K562 (cell line): Measurements from ENCODE around the gene TACC3. TPM values are rescaled to one million over a fixed set of nuclear protein-coding genes. Genes with fewer than 3 reads are reported as not detected.

Experiments used
- AFF4 ChIP-seq: sonication (generic); formaldehyde crosslinking; IDR thresholded peaks from 2 replicates; pipeline ENCODE4 v1.8.0; 2023; ENCODE audit warnings: mild to moderate bottlenecking, missing genetic modification reagents
- BRD9 ChIP-seq: fragments of 450-650 bp; IDR thresholded peaks from 2 replicates; pipeline ENCODE4 v1.6.1; 2018; ENCODE audit warnings: low read depth; ENCODE audit not compliant: partially characterized antibody
- CHD4 ChIP-seq: fragments of 200-600 bp; sonication (generic); IDR thresholded peaks from 3 replicates; pipeline ENCODE4 v1.6.1; 2012; ENCODE audit warnings: low read depth, mild to moderate bottlenecking, mixed read lengths, low read length, inconsistent platforms; ENCODE audit not compliant: insufficient read depth, insufficient replicate concordance, poor library complexity, severe bottlenecking
- ETS1 ChIP-seq: conservative IDR thresholded peaks from 2 replicates; pipeline ENCODE4 v1.6.1; 2011; ENCODE audit warnings: low read depth, mild to moderate bottlenecking, low read length; ENCODE audit not compliant: control insufficient read depth
- LARP7 ChIP-seq: fragments of 450-650 bp; IDR thresholded peaks from 2 replicates; pipeline ENCODE4 v1.6.1; 2016
- NFE2L1 ChIP-seq: fragments of 450-650 bp; IDR thresholded peaks from 2 replicates; pipeline ENCODE4 v1.6.1; 2016; ENCODE audit warnings: missing genetic modification characterization, low read depth, mild to moderate bottlenecking, missing compliant biosample characterization, moderate library complexity, borderline replicate concordance
- PATZ1 ChIP-seq: fragments of 250-450 bp; sonication (Bioruptor Pico); IDR thresholded peaks from 2 replicates; pipeline ENCODE4 v1.5.0; 2020; ENCODE audit warnings: mild to moderate bottlenecking, borderline replicate concordance
- RAD51 ChIP-seq: fragments of 450-650 bp; IDR thresholded peaks from 2 replicates; pipeline ENCODE4 v1.7.1; 2016; ENCODE audit warnings: low read depth, mild to moderate bottlenecking, borderline replicate concordance
- SMARCA4 ChIP-seq: fragments of 450-650 bp; IDR thresholded peaks from 2 replicates; pipeline ENCODE4 v1.6.1; 2016
- TRIM28 ChIP-seq: fragments of 450-650 bp; IDR thresholded peaks from 2 replicates; pipeline ENCODE4 v1.6.1; 2017
- ZNF277 ChIP-seq: fragments of 250-450 bp; sonication (Bioruptor Pico); IDR thresholded peaks from 2 replicates; pipeline ENCODE4 v1.8.0; 2022; ENCODE audit warnings: inconsistent platforms, mild to moderate bottlenecking, moderate library complexity, borderline replicate concordance
- ZNF609 ChIP-seq: sonication (generic); formaldehyde crosslinking; IDR thresholded peaks from 2 replicates; pipeline ENCODE4 v1.8.1; 2023; ENCODE audit warnings: missing genetic modification reagents, mild to moderate bottlenecking, borderline replicate concordance
- polyA plus RNA-seq, 8 experiments: library from polyadenylated mRNA; depleted of rRNA in 4 of 8; stranded (reverse) in 5 of 8; unstranded in 3 of 8; fragments of >200 nt; fragmentation: Nextera tagmentation in 2 of 8; fragmentation: Illumina TruSeq in 1 of 8; extraction: Ambion mirVana in 2 of 8; extraction: Trizol in 1 of 8; gene quantifications; 2 replicates each; pipeline versions ENCODE4 v1.2.1 to v1.2.3, GENCODE V29; 2011 to 2014; ENCODE audit warnings: inconsistent platforms in 1 of 8, missing spikeins in 1 of 8
- total RNA-seq, 7 experiments: library from RNA; depleted of rRNA in 6 of 7; stranded (reverse); fragments of >200 nt in 6 of 7; fragmentation: Illumina TruSeq in 2 of 7; extraction: Trizol in 2 of 7; gene quantifications; 2 replicates each; pipeline versions ENCODE4 v1.2.1 to v1.2.3, GENCODE V29; 2011 to 2021; ENCODE audit warnings: low replicate concordance in 1 of 7

TACC3 gene
- total and polyA plus RNA-seq, 9 of the 15 experiments (the other 6 are each of a cell fraction or from before 2014, with no cell fraction given), result 1.9 to 122 (median 55.6) TPM

- TF ChIP-seq ZNF609, result no peak
- TF ChIP-seq TRIM28, result no peak
- no peak for TF ChIP-seq PATZ1
- 0 out of 2 replicates have a peak, but pooled peaks have one; percentile 18 for TF ChIP-seq ETS1
- no peak for TF ChIP-seq SMARCA4
- TF ChIP-seq ZNF277, result no peak
- TF ChIP-seq RAD51, result no peak
- TF ChIP-seq CHD4, result no peak
- 0 out of 2 replicates have a peak, but pooled peaks have one; percentile 49 for TF ChIP-seq AFF4
- TF ChIP-seq NFE2L1 (tag), result no peak
- no peak for TF ChIP-seq BRD9
- TF ChIP-seq LARP7, result no peak
Measured at GRCh38 chr4:1683736-1684505, 37.4 kb upstream of the TACC3 start, which contains the start of gene FAM53A (continued).
